Vagina (tissue), 2 donors: ENCODE results near the gene FRAT1. TPM values are rescaled to one million over a fixed set of nuclear protein-coding genes. Genes with fewer than 3 reads are reported as not detected.
A peak's percentile ranks its signal among the peaks of the same experiment; 100 is the strongest.
"Not testable (repeated sequence)": the region's sequence is repeated elsewhere in the genome, so short reads cannot be mapped to it uniquely, and the experiment has no call there.

ENCODE experiments used
- DNase-seq, 2 donors: peaks; one replicate each; pipeline ENCODE4 v3.0.0-alpha.2; 2017; ENCODE audit errors: extremely low spot score in 2 of 2
- H3K27ac ChIP-seq: fragments of 200-600 bp; sonication (generic); one replicate; pipeline ENCODE4 v1.5.1; 2019
- H3K27me3 ChIP-seq: fragments of 200-600 bp; sonication (generic); one replicate; pipeline ENCODE4 v1.5.1; 2019
- H3K36me3 ChIP-seq, 2 donors: fragments of 200-600 bp; sonication (generic); one replicate each; pipeline ENCODE4 v1.5.1; 2017 to 2019
- H3K4me1 ChIP-seq: fragments of 200-600 bp; sonication (generic); one replicate; pipeline ENCODE4 v1.5.1; 2019
- H3K4me3 ChIP-seq, 2 donors: fragments of 200-600 bp; sonication (generic); 1 replicate in 1 of 2; 2 replicates in 1 of 2; pipeline ENCODE4 v1.5.1; 2016 to 2019
- H3K9me3 ChIP-seq: fragments of 200-600 bp; sonication (generic); one replicate; pipeline ENCODE4 v1.5.1; 2019
- POLR2A ChIP-seq, 2 donors: fragments of 450-650 bp; IDR thresholded peaks; one replicate each; pipeline ENCODE4 v1.6.1; 2017; ENCODE audit warnings: antibody characterized with exemption in 2 of 2, mild to moderate bottlenecking in 2 of 2, moderate library complexity in 2 of 2
- POLR2AphosphoS5 ChIP-seq, 2 donors: sonication (generic); formaldehyde crosslinking; IDR thresholded peaks; one replicate each; pipeline ENCODE4 v1.9.0; 2017; ENCODE audit warnings: antibody characterized with exemption in 2 of 2, mild to moderate bottlenecking in 2 of 2, low read depth in 1 of 2; ENCODE audit not compliant: insufficient read depth in 1 of 2
- intact Hi-C: fragments of 100-400 bp; cut with DNase I; formaldehyde crosslinking; loops from one replicate; pipeline ENCODE4 v1.15.1; 2023
- total RNA-seq: library from RNA; depleted of rRNA; stranded (reverse); fragments of >200 nt; gene quantifications from one replicate; pipeline ENCODE4 v1.2.3, GENCODE V29; 2016
- TF ChIP-seq, protein P1 (sequence below), 3 experiments: fragments of 450-650 bp in 2 of 3; fragments of 200-600 bp in 1 of 3; sonication (generic) in 1 of 3; IDR thresholded peaks; one replicate each; pipeline ENCODE4 v1.5.1; 2017 to 2019; ENCODE audit warnings: antibody characterized with exemption in 3 of 3, mild to moderate bottlenecking in 2 of 3, moderate library complexity in 2 of 3

Gene FRAT1
- total RNA-seq, 1 donor from 2014 or later: 4.4 TPM

DNA sequence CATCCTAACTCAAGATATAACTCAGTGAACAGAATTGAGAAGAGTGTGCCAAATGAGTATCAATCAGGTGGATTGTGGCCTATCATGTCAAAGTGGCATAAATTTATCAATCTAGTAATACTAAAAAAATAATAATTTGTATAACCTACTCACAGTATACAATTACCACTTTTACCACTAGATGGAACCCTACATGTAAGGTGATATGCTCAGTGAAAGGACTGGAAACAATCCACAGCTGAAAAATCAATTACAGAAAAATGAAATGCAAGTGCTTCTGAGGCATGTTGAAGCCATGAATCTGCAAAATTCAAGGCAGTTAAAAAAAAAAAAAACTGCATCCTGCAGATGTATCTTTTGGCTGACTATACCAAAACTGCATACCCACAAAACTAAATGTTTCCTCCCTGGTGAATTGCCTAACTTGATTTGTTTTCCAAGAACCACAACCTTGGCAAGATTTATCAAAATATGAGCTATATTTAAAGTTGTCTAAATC is 40.5 kb upstream of the FRAT1 start:
- no peaks in the 10 kb centered on the region for H3K9me3 ChIP-seq
- H3K27ac ChIP-seq: peak overlapping the region; percentile 46
- H3K27me3 ChIP-seq: no peaks in the 10 kb centered on the region
- no peak for DNase-seq
- H3K4me3 ChIP-seq: no peak overlapping the region
- H3K36me3 ChIP-seq: no peaks in the 10 kb centered on the region
- TF ChIP-seq POLR2AphosphoS5 (IDR thresholded peaks at IDR 0.05; ENCODE audit: insufficient read depth in 1 of 2, low read depth in 1 of 2) (peak in 1 of 2 donors; percentile 89), POLR2A (IDR thresholded peaks at IDR 0.05) (no peak)
- TF ChIP-seq, protein P1, sequence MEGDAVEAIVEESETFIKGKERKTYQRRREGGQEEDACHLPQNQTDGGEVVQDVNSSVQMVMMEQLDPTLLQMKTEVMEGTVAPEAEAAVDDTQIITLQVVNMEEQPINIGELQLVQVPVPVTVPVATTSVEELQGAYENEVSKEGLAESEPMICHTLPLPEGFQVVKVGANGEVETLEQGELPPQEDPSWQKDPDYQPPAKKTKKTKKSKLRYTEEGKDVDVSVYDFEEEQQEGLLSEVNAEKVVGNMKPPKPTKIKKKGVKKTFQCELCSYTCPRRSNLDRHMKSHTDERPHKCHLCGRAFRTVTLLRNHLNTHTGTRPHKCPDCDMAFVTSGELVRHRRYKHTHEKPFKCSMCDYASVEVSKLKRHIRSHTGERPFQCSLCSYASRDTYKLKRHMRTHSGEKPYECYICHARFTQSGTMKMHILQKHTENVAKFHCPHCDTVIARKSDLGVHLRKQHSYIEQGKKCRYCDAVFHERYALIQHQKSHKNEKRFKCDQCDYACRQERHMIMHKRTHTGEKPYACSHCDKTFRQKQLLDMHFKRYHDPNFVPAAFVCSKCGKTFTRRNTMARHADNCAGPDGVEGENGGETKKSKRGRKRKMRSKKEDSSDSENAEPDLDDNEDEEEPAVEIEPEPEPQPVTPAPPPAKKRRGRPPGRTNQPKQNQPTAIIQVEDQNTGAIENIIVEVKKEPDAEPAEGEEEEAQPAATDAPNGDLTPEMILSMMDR (IDR thresholded peaks at IDR 0.05): peak; percentile 50 to 55 (median 52)
- H3K4me1 ChIP-seq: peaks cover 23% of the 10 kb centered on the region
- intact Hi-C loops: loop anchor here (5.0 kb wide), 1 partner anchor 54 kb away; the partner anchor contains the start of gene FRAT2

- intact Hi-C loops: loop anchor here (5.0 kb wide), 1 partner anchor 53 kb away; the partner anchor contains the start of gene FRAT2
- DNase-seq: no peak
- Histone ChIP-seq H3K9me3 (no peaks in the 10 kb centered on the region), H3K27ac (peak overlapping the region; percentile 46), H3K27me3 (no peaks in the 10 kb centered on the region), H3K4me3 (no peak overlapping the region), H3K4me1 (peaks cover 23% of the 10 kb centered on the region), H3K36me3 (no peaks in the 10 kb centered on the region)
- TF ChIP-seq POLR2A (IDR thresholded peaks at IDR 0.05) (no peak), POLR2AphosphoS5 (IDR thresholded peaks at IDR 0.05; ENCODE audit: insufficient read depth in 1 of 2, low read depth in 1 of 2) (no peak)
- TF ChIP-seq, protein P1 (IDR thresholded peaks at IDR 0.05): no peak
These were observed 39.8 kb upstream of the FRAT1 start for GRCh38 chr10:97279121-97279815.

- DNase-seq: no peak
- no peak overlapping the region for H3K4me3 ChIP-seq
- TF ChIP-seq POLR2AphosphoS5 (IDR thresholded peaks at IDR 0.05; ENCODE audit: insufficient read depth in 1 of 2, low read depth in 1 of 2) (no peak), POLR2A (IDR thresholded peaks at IDR 0.05) (no peak)
- TF ChIP-seq, protein P1 (IDR thresholded peaks at IDR 0.05): no peak
- no peaks in the 10 kb centered on the region for H3K36me3 ChIP-seq
- intact Hi-C loops: no loop called here
- H3K4me1 ChIP-seq: peaks cover 23% of the 10 kb centered on the region
- H3K9me3 ChIP-seq: no peaks in the 10 kb centered on the region
- no peaks in the 10 kb centered on the region for H3K27me3 ChIP-seq
- no peak overlapping the region for H3K27ac ChIP-seq
These were observed 38.3 kb upstream of the FRAT1 start for GRCh38 chr10:97280783-97281182.

DNA sequence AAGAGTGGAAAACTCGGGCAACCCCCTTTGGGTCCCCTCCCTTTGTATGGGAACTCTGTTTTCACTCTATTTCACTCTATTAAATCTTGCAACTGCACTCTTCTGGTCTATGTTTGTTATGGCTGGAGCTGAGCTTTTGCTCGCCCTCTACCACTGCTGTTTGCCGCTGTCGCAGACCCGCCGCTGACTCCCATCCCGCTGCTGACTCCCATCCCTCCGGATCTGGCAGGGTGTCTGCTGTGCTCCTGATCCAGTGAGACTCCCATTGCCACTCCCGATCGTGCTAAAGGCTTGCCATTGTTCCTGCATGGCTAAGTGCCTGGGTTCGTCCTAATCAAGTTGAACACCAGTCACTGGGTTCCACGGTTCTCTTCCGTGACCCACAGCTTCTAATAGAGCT is 29.0 kb upstream of the FRAT1 start:
- not testable (repeated sequence) for H3K27ac ChIP-seq, H3K9me3 ChIP-seq, H3K36me3 ChIP-seq, H3K4me3 ChIP-seq, DNase-seq, H3K4me1 ChIP-seq, H3K27me3 ChIP-seq
- intact Hi-C loops: loop anchor here (5.0 kb wide), 1 partner anchor 42 kb away; the partner anchor contains the start of gene FRAT2

- not testable (repeated sequence) for H3K9me3 ChIP-seq, H3K27ac ChIP-seq, H3K36me3 ChIP-seq, H3K27me3 ChIP-seq, H3K4me1 ChIP-seq, H3K4me3 ChIP-seq, DNase-seq
- intact Hi-C loops: loop anchor here (5.0 kb wide), 1 partner anchor 42 kb away; the partner anchor contains the start of gene FRAT2
These were observed 28.3 kb upstream of the FRAT1 start for GRCh38 chr10:97290576-97291356.
